MM.1S (cell line): ENCODE measurements around the gene HSP90AB1.

Experiments
- DNase-seq: peaks from one replicate; pipeline ENCODE4 v3.0.0-alpha.2; 2015
- H2AFZ ChIP-seq: fragments of 300-600 bp; sonication (generic); 2 replicates; pipeline ENCODE4 v1.6.0; 2016; ENCODE audit warnings: antibody characterized with exemption, low read length
- H3F3A ChIP-seq: fragments of 300-600 bp; sonication (generic); 2 replicates; pipeline ENCODE4 v1.6.1; 2016; ENCODE audit warnings: mild to moderate bottlenecking, antibody characterized with exemption, low read length, moderate library complexity, mixed read lengths; ENCODE audit not compliant: insufficient read depth
- H3K27ac ChIP-seq: fragments of 300-600 bp; sonication (generic); 2 replicates; pipeline ENCODE4 v1.5.1; 2016; ENCODE audit warnings: mild to moderate bottlenecking, low read length
- H3K27me3 ChIP-seq: fragments of 300-600 bp; sonication (generic); replicated peaks from 2 replicates; pipeline ENCODE4 v1.6.0; 2016; ENCODE audit warnings: low read length; ENCODE audit not compliant: insufficient read depth
- H3K36me3 ChIP-seq: fragments of 300-600 bp; sonication (generic); replicated peaks from 2 replicates; pipeline ENCODE4 v1.6.1; 2016; ENCODE audit warnings: mild to moderate bottlenecking, low read length, mixed read lengths; ENCODE audit not compliant: insufficient read depth
- H3K4me1 ChIP-seq: fragments of 300-600 bp; sonication (generic); 2 replicates; pipeline ENCODE4 v1.6.1; 2016; ENCODE audit warnings: low read length, mixed read lengths
- H3K4me2 ChIP-seq: fragments of 300-600 bp; sonication (generic); 2 replicates; pipeline ENCODE4 v1.6.0; 2016; ENCODE audit warnings: low read depth, low read length
- H3K4me3 ChIP-seq: fragments of 300-600 bp; sonication (generic); 2 replicates; pipeline ENCODE4 v1.5.1; 2016; ENCODE audit warnings: low read length, mixed read lengths
- H3K79me2 ChIP-seq: fragments of 300-600 bp; sonication (generic); 2 replicates; pipeline ENCODE4 v1.6.1; 2016; ENCODE audit warnings: mixed run types, low read length, mixed read lengths
- H3K9ac ChIP-seq: fragments of 300-600 bp; sonication (generic); 2 replicates; pipeline ENCODE4 v1.6.1; 2016; ENCODE audit warnings: low read length, mixed read lengths
- H3K9me2 ChIP-seq: fragments of 300-600 bp; sonication (generic); replicated peaks from 2 replicates; pipeline ENCODE4 v1.6.1; 2016; ENCODE audit warnings: mild to moderate bottlenecking, low read length, mixed read lengths; ENCODE audit not compliant: insufficient read depth
- H3K9me3 ChIP-seq: fragments of 300-600 bp; sonication (generic); replicated peaks from 2 replicates; pipeline ENCODE4 v1.6.1; 2016; ENCODE audit warnings: mild to moderate bottlenecking, low read length, mixed read lengths; ENCODE audit not compliant: insufficient read depth
- H4K20me1 ChIP-seq: fragments of 300-600 bp; sonication (generic); 2 replicates; pipeline ENCODE4 v1.6.1; 2016; ENCODE audit warnings: mild to moderate bottlenecking, low read length, moderate library complexity, mixed read lengths; ENCODE audit not compliant: insufficient read depth
- CTCF ChIP-seq: fragments of 300-600 bp; sonication (generic); IDR thresholded peaks from 2 replicates; pipeline ENCODE4 v1.5.1; 2016; ENCODE audit warnings: antibody characterized with exemption, low read length, mixed read lengths
- EZH2 ChIP-seq: fragments of 300-600 bp; sonication (generic); optimal IDR thresholded peaks from 2 replicates; pipeline ENCODE3; 2017; ENCODE audit warnings: low read depth, mild to moderate bottlenecking, antibody characterized with exemption, low read length, mixed read lengths
- EZH2phosphoT487 ChIP-seq: fragments of 300-600 bp; sonication (generic); IDR thresholded peaks from 2 replicates; pipeline ENCODE4 v1.6.1; 2018; ENCODE audit warnings: antibody characterized with exemption, low read length

Gene HSP90AB1

GRCh38 chr6:44284121-44284520 lies 37.2 kb downstream of the HSP90AB1 start:
- Histone ChIP-seq H3F3A (no peaks in the 10 kb centered on the region), H2AFZ (no peak overlapping the region), H3K79me2 (no peaks in the 10 kb centered on the region), H3K36me3 (no peaks in the 10 kb centered on the region), H3K9me2 (no peaks in the 10 kb centered on the region), H3K27ac (no peak overlapping the region), H3K4me1 (no peaks in the 10 kb centered on the region), H3K9ac (no peak overlapping the region), H3K4me3 (no peak overlapping the region), H3K4me2 (no peak overlapping the region), H3K27me3 (peaks cover 77% of the 10 kb centered on the region), H3K9me3 (no peaks in the 10 kb centered on the region), H4K20me1 (no peaks in the 10 kb centered on the region)
- TF ChIP-seq CTCF (no peak), EZH2 (no peak), EZH2phosphoT487 (no peak)
- DNase-seq: no peak

- H3K9me2 ChIP-seq: no peaks in the 10 kb centered on the region
- no peak overlapping the region for H3K27ac ChIP-seq
- H3K9me3 ChIP-seq: no peaks in the 10 kb centered on the region
- TF ChIP-seq EZH2phosphoT487: no peak
- no peak for TF ChIP-seq CTCF
- TF ChIP-seq EZH2: no peak
- H4K20me1 ChIP-seq: no peaks in the 10 kb centered on the region
- H3K9ac ChIP-seq: no peak overlapping the region
- H3K36me3 ChIP-seq: no peaks in the 10 kb centered on the region
- no peak overlapping the region for H2AFZ ChIP-seq
- H3K27me3 ChIP-seq: peaks cover 84% of the 10 kb centered on the region
- H3F3A ChIP-seq: no peaks in the 10 kb centered on the region
- H3K4me1 ChIP-seq: no peaks in the 10 kb centered on the region
- no peak for DNase-seq
- H3K4me2 ChIP-seq: no peak overlapping the region
- no peak overlapping the region for H3K4me3 ChIP-seq
- H3K79me2 ChIP-seq: no peaks in the 10 kb centered on the region
Measured at GRCh38 chr6:44284867-44285266, 38.0 kb downstream of the HSP90AB1 start.

- no peaks in the 10 kb centered on the region for H4K20me1 ChIP-seq
- H3K27me3 ChIP-seq: peaks cover 88% of the 10 kb centered on the region
- H3K79me2 ChIP-seq: no peaks in the 10 kb centered on the region
- DNase-seq: no peak
- no peaks in the 10 kb centered on the region for H3K4me1 ChIP-seq
- H3K4me3 ChIP-seq: no peak overlapping the region
- H3F3A ChIP-seq: no peaks in the 10 kb centered on the region
- no peak overlapping the region for H3K27ac ChIP-seq
- H3K9ac ChIP-seq: no peak overlapping the region
- no peaks in the 10 kb centered on the region for H3K9me2 ChIP-seq
- H2AFZ ChIP-seq: no peak overlapping the region
- TF ChIP-seq CTCF (no peak), EZH2phosphoT487 (no peak), EZH2 (no peak)
- no peaks in the 10 kb centered on the region for H3K36me3 ChIP-seq
- H3K4me2 ChIP-seq: no peak overlapping the region
- H3K9me3 ChIP-seq: no peaks in the 10 kb centered on the region
Measured at GRCh38 chr6:44285552-44286284, 38.8 kb downstream of the HSP90AB1 start.
